Nephron progenitor cell (in vitro differentiated cells): Measurements from ENCODE around the gene TTC33.

ENCODE experiments used
- DNase-seq: peaks from one replicate; pipeline ENCODE4 v3.0.0; 2021
- H3K27ac Mint-ChIP-seq: 2 replicates; pipeline ENCODE4 v1.8.0; 2021; ENCODE audit warnings: mild to moderate bottlenecking, moderate library complexity, mixed read lengths
- H3K27me3 Mint-ChIP-seq: 2 replicates; pipeline ENCODE4 v1.8.0; 2021; ENCODE audit warnings: mild to moderate bottlenecking, low read depth, mixed read lengths; ENCODE audit not compliant: poor library complexity
- H3K36me3 Mint-ChIP-seq: 2 replicates; pipeline ENCODE4 v1.8.0; 2021; ENCODE audit warnings: low read depth, mixed read lengths
- H3K4me1 Mint-ChIP-seq: 2 replicates; pipeline ENCODE4 v1.8.0; 2021; ENCODE audit warnings: mixed read lengths
- H3K4me3 Mint-ChIP-seq: 2 replicates; pipeline ENCODE4 v1.8.0; 2021; ENCODE audit warnings: mild to moderate bottlenecking, moderate library complexity, mixed read lengths
- H3K9me3 Mint-ChIP-seq: 2 replicates; pipeline ENCODE4 v1.8.0; 2021; ENCODE audit warnings: mild to moderate bottlenecking, moderate library complexity, mixed read lengths
- TF ChIP-seq, protein P1 (sequence below): fragments of 200-600 bp; sonication (generic); IDR thresholded peaks from 2 replicates; pipeline ENCODE4 v1.5.0; 2021; ENCODE audit warnings: antibody characterized with exemption

TTC33 gene

DNA sequence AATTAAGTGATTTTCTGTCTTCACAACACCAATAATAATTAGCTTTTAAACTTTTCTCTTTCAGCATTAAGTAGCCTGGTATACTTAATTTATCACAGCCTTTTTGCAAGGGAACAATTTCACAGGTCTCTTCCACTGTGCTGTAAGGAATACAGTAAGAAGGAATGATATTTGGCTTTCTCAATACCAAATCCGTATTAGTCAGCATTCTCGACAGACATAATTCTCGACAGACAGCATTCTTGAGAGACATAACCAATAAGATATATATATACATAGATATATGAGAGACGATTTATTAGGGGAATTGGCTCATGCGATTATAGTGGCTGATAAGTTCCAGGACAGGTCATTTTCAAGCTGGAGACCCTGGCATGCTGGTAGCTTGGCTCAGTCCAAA is 24.4 kb upstream of the TTC33 start:
- no peak overlapping the region for H3K4me3 Mint-ChIP-seq
- no peaks in the 10 kb centered on the region for H3K4me1 Mint-ChIP-seq
- no peaks in the 10 kb centered on the region for H3K27me3 Mint-ChIP-seq
- no peaks in the 10 kb centered on the region for H3K9me3 Mint-ChIP-seq
- no peak for DNase-seq
- H3K27ac Mint-ChIP-seq = no peak overlapping the region
- peaks cover 38% of the 10 kb centered on the region for H3K36me3 Mint-ChIP-seq
- TF ChIP-seq, protein P1, sequence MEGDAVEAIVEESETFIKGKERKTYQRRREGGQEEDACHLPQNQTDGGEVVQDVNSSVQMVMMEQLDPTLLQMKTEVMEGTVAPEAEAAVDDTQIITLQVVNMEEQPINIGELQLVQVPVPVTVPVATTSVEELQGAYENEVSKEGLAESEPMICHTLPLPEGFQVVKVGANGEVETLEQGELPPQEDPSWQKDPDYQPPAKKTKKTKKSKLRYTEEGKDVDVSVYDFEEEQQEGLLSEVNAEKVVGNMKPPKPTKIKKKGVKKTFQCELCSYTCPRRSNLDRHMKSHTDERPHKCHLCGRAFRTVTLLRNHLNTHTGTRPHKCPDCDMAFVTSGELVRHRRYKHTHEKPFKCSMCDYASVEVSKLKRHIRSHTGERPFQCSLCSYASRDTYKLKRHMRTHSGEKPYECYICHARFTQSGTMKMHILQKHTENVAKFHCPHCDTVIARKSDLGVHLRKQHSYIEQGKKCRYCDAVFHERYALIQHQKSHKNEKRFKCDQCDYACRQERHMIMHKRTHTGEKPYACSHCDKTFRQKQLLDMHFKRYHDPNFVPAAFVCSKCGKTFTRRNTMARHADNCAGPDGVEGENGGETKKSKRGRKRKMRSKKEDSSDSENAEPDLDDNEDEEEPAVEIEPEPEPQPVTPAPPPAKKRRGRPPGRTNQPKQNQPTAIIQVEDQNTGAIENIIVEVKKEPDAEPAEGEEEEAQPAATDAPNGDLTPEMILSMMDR = no peak

DNA sequence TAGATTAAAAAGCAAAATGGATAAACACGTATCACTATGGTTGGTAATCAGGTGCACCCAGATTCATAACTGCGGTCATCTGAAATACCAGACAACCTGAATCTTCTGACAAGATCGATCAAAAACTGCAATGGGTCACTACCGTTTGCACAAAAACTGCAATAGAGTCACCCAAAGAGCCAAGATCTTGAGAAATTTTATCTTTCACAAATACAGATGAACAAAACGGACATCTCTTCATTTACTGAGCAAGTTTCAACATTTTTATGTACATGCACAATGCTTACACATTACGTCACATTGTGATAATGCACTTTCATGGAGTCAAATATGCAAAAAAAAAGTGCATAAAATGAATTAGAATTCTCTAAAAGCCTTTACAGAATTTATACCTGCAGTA is 23.8 kb upstream of the TTC33 start:
- Mint-ChIP-seq H3K27ac (no peak overlapping the region), H3K9me3 (no peaks in the 10 kb centered on the region), H3K4me3 (no peak overlapping the region), H3K4me1 (no peaks in the 10 kb centered on the region), H3K27me3 (no peaks in the 10 kb centered on the region), H3K36me3 (peaks cover 40% of the 10 kb centered on the region)
- no peak for DNase-seq
- TF ChIP-seq, protein P1 = no peak

DNA sequence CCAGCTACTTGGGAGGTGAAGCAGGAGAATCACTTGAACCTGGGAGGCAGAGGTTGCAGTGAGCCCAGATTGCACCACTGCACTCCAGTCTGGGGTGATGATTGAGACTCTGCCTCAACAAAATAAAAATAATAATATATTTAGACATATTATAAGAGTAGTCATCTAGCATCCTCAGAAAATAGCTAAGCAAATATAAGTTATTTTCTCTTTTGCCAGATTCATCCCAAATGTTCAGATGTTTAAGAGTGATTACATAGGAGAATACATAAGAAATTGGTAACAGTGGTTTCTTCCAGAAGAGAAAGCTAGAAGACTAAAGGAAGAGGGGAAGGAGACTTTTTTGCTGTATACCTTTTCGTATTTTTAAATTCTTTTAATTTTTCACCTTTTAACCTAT is 22.4 kb upstream of the TTC33 start:
- TF ChIP-seq, protein P1 = no peak
- no peak for DNase-seq
- Mint-ChIP-seq H3K4me3 (no peak overlapping the region), H3K27me3 (no peaks in the 10 kb centered on the region), H3K9me3 (no peaks in the 10 kb centered on the region), H3K4me1 (peaks cover 5% of the 10 kb centered on the region), H3K36me3 (peaks cover 44% of the 10 kb centered on the region), H3K27ac (no peak overlapping the region)

DNA sequence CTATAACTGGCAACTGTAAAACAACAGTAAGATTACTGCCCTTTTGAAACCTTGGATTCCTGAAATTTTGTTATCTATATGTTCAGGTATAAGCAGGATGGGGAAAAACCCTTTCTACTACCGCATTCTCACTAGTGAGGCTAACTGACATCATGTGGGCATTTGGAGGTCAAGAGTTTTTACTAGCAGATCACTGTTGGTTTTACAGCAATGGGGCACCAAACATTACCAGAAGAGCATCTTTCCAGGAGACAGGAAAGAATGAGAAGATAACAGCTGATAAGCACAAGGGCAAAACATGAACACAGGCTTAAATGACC is 20.9 kb upstream of the TTC33 start:
- Mint-ChIP-seq H3K27ac (peak overlapping the region; percentile 62), H3K27me3 (no peaks in the 10 kb centered on the region), H3K4me1 (peaks cover 5% of the 10 kb centered on the region), H3K36me3 (peaks cover 50% of the 10 kb centered on the region), H3K9me3 (no peaks in the 10 kb centered on the region), H3K4me3 (no peak overlapping the region)
- DNase-seq = no peak
- TF ChIP-seq, protein P1 = no peak

DNA sequence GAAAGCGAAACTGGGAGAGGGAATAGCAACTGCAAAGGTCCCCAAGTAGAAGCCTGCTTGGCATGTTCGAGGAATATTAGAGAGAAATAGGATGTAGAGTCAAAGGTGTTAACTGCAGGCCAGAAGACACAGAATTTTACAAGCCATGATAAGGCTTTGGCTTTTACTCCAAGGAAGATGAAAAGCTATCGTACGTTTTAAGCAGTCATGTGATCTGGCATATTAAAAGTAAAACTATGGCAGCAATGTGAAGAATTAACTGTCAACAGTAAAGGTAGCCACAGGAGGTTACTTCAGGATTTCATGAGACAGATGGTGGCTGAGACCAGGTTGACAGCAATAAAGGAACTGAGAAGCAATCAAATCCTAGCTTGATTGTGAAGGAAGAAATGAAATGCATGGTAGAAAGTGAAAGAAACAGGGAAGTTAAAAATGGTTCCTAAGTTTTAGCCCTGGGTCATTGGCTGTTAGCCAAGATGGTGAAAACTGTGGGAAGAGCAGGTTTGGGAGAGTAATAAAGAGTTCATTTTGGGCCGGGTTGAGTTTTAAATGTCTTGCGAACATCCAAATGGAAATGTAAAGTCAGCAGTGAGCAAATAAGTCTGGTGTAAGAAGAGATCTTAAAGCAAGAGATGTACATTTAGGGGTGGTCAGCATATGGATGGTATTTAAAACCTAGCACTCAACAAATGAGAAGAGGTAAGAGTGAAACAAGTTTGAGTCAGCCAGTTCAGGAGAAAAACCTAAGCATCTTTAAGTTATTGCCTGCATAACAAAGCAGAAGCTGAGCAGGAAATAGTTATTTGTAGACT is 20.3 kb upstream of the TTC33 start:
- Mint-ChIP-seq H3K27me3 (no peaks in the 10 kb centered on the region), H3K27ac (peak overlapping the region; percentile 15), H3K36me3 (peaks cover 46% of the 10 kb centered on the region), H3K4me1 (peaks cover 5% of the 10 kb centered on the region), H3K9me3 (no peaks in the 10 kb centered on the region), H3K4me3 (no peak overlapping the region)
- no peak for DNase-seq
- TF ChIP-seq, protein P1 = no peak
